ENCODE results near the gene ADAMTSL3. TPM values are rescaled to one million over a fixed set of nuclear protein-coding genes. Genes with fewer than 3 reads are reported as not detected.

Gene ADAMTSL3
- total and polyA plus RNA-seq, 2 of the 4 experiments (the other 2 are of a cell fraction) = under 0.01 to 0.02 TPM

DNA sequence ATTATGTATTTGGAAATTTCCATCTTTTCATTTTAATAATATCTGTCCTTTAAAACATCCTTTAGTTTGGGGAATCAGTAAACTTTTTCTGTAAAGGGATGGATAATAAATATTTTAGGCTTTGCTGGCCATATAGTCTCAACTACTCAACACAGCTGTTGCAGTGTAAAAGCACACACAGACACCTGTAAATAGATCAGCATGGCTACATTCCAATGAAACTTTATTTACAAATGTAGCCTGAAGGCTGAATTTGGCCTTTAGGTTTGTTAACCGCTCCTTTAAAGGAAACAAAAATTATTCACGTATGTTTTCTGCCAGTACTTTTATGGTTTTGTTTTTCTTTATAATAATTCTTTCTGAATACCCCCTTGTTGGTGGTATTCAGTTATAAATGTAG lies 184.8 kb downstream of the ADAMTSL3 start:
- POLR2A ChIA-PET (ENCODE audit: unreplicated experiment) = interaction anchor here (0.7 kb wide), 1 partner anchor 152 kb away, joined by 3 read pairs; no protein-coding TSS in a partner anchor
- Histone ChIP-seq H3K9me3 (ENCODE audit: control insufficient read depth, insufficient read depth, low read length) (no peaks in the 10 kb centered on the region), H2BK20ac (ENCODE audit: low read depth, low read length) (no peak overlapping the region), H3K27ac (ENCODE audit: insufficient read depth, low read length) (no peak overlapping the region), H2AK5ac (ENCODE audit: low read depth, low read length) (no peak overlapping the region), H3K4me2 (ENCODE audit: low read depth, low read length) (no peak overlapping the region), H2AK9ac (replicated peaks; ENCODE audit: low read depth, low read length, poor library complexity) (no peak overlapping the region), H3K79me1 (ENCODE audit: low read depth in 1 of 2, low read length in 2 of 2) (no peaks in the 10 kb centered on the region), H3K14ac (replicated peaks; ENCODE audit: low read depth, low read length) (no peak overlapping the region), H2BK120ac (ENCODE audit: low read depth, low read length) (no peak overlapping the region), H3K36me3 (ENCODE audit: control insufficient read depth, insufficient read depth, low read length) (no peaks in the 10 kb centered on the region), H2BK15ac (ENCODE audit: low read depth, low read length) (no peak overlapping the region), H4K5ac (ENCODE audit: low read depth, low read length) (no peak overlapping the region), H3K4ac (ENCODE audit: low read depth, low read length) (no peak overlapping the region), H2BK5ac (ENCODE audit: low read depth, low read length, poor library complexity, severe bottlenecking) (no peak overlapping the region), H4K8ac (ENCODE audit: low read depth in 2 of 2, low read length in 2 of 2) (no peak overlapping the region), H2AFZ (replicated peaks; ENCODE audit: low read length, poor library complexity) (no peak overlapping the region), H4K20me1 (ENCODE audit: insufficient read depth, low read length) (no peaks in the 10 kb centered on the region), H3K18ac (ENCODE audit: low read depth, low read length) (no peak overlapping the region), H3K4me1 (ENCODE audit: control insufficient read depth, insufficient read depth, low read length) (no peaks in the 10 kb centered on the region), H3K9ac (ENCODE audit: low read depth, low read length) (no peak overlapping the region), H3K9me1 (ENCODE audit: insufficient read depth, low read length) (no peaks in the 10 kb centered on the region), H3K23ac (ENCODE audit: low read depth, low read length) (no peak overlapping the region), H3K56ac (ENCODE audit: extremely low read depth, insufficient read depth, low read length) (no peak overlapping the region), H3K4me3 (ENCODE audit: insufficient read depth, low read depth, low read length) (no peak overlapping the region), H4K91ac (ENCODE audit: insufficient read depth, low read depth, low read length) (no peak overlapping the region), H3K27me3 (ENCODE audit: control insufficient read depth, insufficient read depth, low read length) (no peaks in the 10 kb centered on the region)
- dilution Hi-C loops (cut with HindIII; ENCODE audit: low sequenced_read_pairs, unreplicated experiment) = no loop called here
- intact Hi-C loops (cut with micrococcal nuclease) = no loop called here
- in situ Hi-C loops (cut with MboI; ENCODE audit: low sequenced_read_pairs) = no loop called here
- no CpG with 5 or more reads among the region's 2 CpGs for WGBS, 2 experiments (ENCODE audit: extremely low coverage in 2 of 2, insufficient read length in 1 of 2)
- no peak for ATAC-seq (ENCODE audit: low read depth)
- CTCF ChIA-PET = interaction anchor here (0.8 to 0.9 kb wide), 2 partner anchors 37 to 38 kb away, joined by 3 read pairs; no protein-coding TSS in a partner anchor
- TF ChIP-seq RCOR1 (IDR thresholded peaks at IDR 0.05; ENCODE audit: insufficient replicate concordance, low read length) (no peak), RFX5 (IDR thresholded peaks at IDR 0.05; ENCODE audit: low read depth, low read length) (no peak), CHD1 (IDR thresholded peaks at IDR 0.05; ENCODE audit: low read depth, low read length) (no peak), MAZ (IDR thresholded peaks at IDR 0.05; ENCODE audit: borderline replicate concordance, low read depth, low read length) (no peak), NFE2L2 (IDR thresholded peaks at IDR 0.05; ENCODE audit: low read depth, low read length) (no peak), SMC3 (IDR thresholded peaks at IDR 0.05; ENCODE audit: low read depth, low read length) (no peak), MXI1 (IDR thresholded peaks at IDR 0.05; ENCODE audit: borderline replicate concordance, low read depth, low read length) (no peak), BHLHE40 (IDR thresholded peaks at IDR 0.05; ENCODE audit: low read depth, low read length) (no peak), FOS (IDR thresholded peaks at IDR 0.05; ENCODE audit: low read depth, low read length) (no peak)
- TF ChIP-seq, protein P1, sequence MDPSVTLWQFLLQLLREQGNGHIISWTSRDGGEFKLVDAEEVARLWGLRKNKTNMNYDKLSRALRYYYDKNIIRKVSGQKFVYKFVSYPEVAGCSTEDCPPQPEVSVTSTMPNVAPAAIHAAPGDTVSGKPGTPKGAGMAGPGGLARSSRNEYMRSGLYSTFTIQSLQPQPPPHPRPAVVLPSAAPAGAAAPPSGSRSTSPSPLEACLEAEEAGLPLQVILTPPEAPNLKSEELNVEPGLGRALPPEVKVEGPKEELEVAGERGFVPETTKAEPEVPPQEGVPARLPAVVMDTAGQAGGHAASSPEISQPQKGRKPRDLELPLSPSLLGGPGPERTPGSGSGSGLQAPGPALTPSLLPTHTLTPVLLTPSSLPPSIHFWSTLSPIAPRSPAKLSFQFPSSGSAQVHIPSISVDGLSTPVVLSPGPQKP (IDR thresholded peaks at IDR 0.05; ENCODE audit: borderline replicate concordance, low read depth, low read length) = no peak
- no TSS peak for BruUV-seq (replicated peaks)
- no peak for DNase-seq
